Upper lobe of right lung (tissue), 1 donor: ENCODE data around the gene CUX1. TPM values are rescaled to one million over a fixed set of nuclear protein-coding genes. Genes with fewer than 3 reads are reported as not detected.

ENCODE experiments used
- ATAC-seq: fragments of 200-7000 bp; cut with Tn5 transposase; one replicate; pipeline ENCODE4 v1.9.1; 2020; ENCODE audit warnings: mild to moderate bottlenecking, moderate library complexity
- DNase-seq: peaks from one replicate; pipeline ENCODE4 v3.0.0-alpha.2; 2020
- H3K27ac ChIP-seq: fragments of 200-600 bp; one replicate; pipeline ENCODE4 v1.8.0; 2022
- H3K27me3 ChIP-seq: fragments of 200-600 bp; one replicate; pipeline ENCODE4 v1.8.0; 2022; ENCODE audit warnings: mild to moderate bottlenecking
- H3K36me3 ChIP-seq: fragments of 200-600 bp; one replicate; pipeline ENCODE4 v1.8.0; 2022
- H3K4me1 ChIP-seq: fragments of 200-600 bp; one replicate; pipeline ENCODE4 v1.8.0; 2022
- H3K4me3 ChIP-seq: fragments of 200-600 bp; one replicate; pipeline ENCODE4 v1.8.0; 2022; ENCODE audit warnings: mild to moderate bottlenecking
- H3K9me3 ChIP-seq: fragments of 200-600 bp; one replicate; pipeline ENCODE4 v1.8.0; 2022
- CTCF ChIP-seq: fragments of 200-600 bp; IDR thresholded peaks from one replicate; pipeline ENCODE4 v1.8.0; 2022; ENCODE audit warnings: antibody characterized with exemption
- intact Hi-C: fragments of 100-400 bp; cut with DNase I; formaldehyde crosslinking; loops from one replicate; pipeline ENCODE4 v1.11.0; 2022
- total RNA-seq: library from RNA; stranded (reverse); fragmentation: NEBNext Ultra II Directional; extraction: Animal tissue kit (Norgen Biotek cat#: 25700); gene quantifications from one replicate; pipeline ENCODE4 v1.2.1, GENCODE V29; 2021
- donor health status: DM: no; HTN: yes; CAD: no; lungs with severe emphysema.

Gene CUX1
- total RNA-seq, 1 donor from 2014 or later = 132 TPM

- ATAC-seq (no peak), DNase-seq (no peak)
- no peak for TF ChIP-seq CTCF
- no peaks in the 10 kb centered on the region for H3K4me1 ChIP-seq
- no peaks in the 10 kb centered on the region for H3K27me3 ChIP-seq
- no peak overlapping the region for H3K4me3 ChIP-seq
- intact Hi-C loops = no loop called here
- H3K27ac ChIP-seq = no peak overlapping the region
- H3K9me3 ChIP-seq = no peaks in the 10 kb centered on the region
- peaks cover 21% of the 10 kb centered on the region for H3K36me3 ChIP-seq
Observed at GRCh38 chr7:102214477-102215072, 397.1 kb downstream of the CUX1 start.

GRCh38 chr7:102215256-102215655 is 397.8 kb downstream of the CUX1 start:
- ATAC-seq (no peak), DNase-seq (no peak)
- TF ChIP-seq CTCF = no peak
- no peak overlapping the region for H3K27ac ChIP-seq
- no peaks in the 10 kb centered on the region for H3K9me3 ChIP-seq
- intact Hi-C loops = no loop called here
- no peaks in the 10 kb centered on the region for H3K27me3 ChIP-seq
- H3K4me3 ChIP-seq = no peak overlapping the region
- no peaks in the 10 kb centered on the region for H3K4me1 ChIP-seq
- peaks cover 15% of the 10 kb centered on the region for H3K36me3 ChIP-seq

- H3K4me1 ChIP-seq = no peaks in the 10 kb centered on the region
- H3K27ac ChIP-seq = no peak overlapping the region
- H3K27me3 ChIP-seq = no peaks in the 10 kb centered on the region
- DNase-seq (no peak), ATAC-seq (no peak)
- intact Hi-C loops = no loop called here
- peaks cover 10% of the 10 kb centered on the region for H3K36me3 ChIP-seq
- H3K9me3 ChIP-seq = no peaks in the 10 kb centered on the region
- TF ChIP-seq CTCF = no peak
- no peak overlapping the region for H3K4me3 ChIP-seq
Observed at GRCh38 chr7:102215711-102216110, 398.3 kb downstream of the CUX1 start.

GRCh38 chr7:102216573-102217314 is 399.3 kb downstream of the CUX1 start:
- Histone ChIP-seq H3K4me1 (no peaks in the 10 kb centered on the region), H3K9me3 (no peaks in the 10 kb centered on the region), H3K27me3 (no peaks in the 10 kb centered on the region), H3K36me3 (peaks cover 2% of the 10 kb centered on the region), H3K4me3 (no peak overlapping the region), H3K27ac (no peak overlapping the region)
- intact Hi-C loops = no loop called here
- no peak for TF ChIP-seq CTCF
- no peak for ATAC-seq
- no peak for DNase-seq

GRCh38 chr7:102220229-102220850 is 402.9 kb downstream of the CUX1 start:
- H3K27me3 ChIP-seq = no peaks in the 10 kb centered on the region
- H3K27ac ChIP-seq = no peak overlapping the region
- H3K9me3 ChIP-seq = no peaks in the 10 kb centered on the region
- no peaks in the 10 kb centered on the region for H3K4me1 ChIP-seq
- H3K4me3 ChIP-seq = no peak overlapping the region
- DNase-seq = no peak
- intact Hi-C loops = no loop called here
- peaks cover 3% of the 10 kb centered on the region for H3K36me3 ChIP-seq
- ATAC-seq = no peak
- no peak for TF ChIP-seq CTCF
